K562 (cell line): Measurements from ENCODE around the gene TERT.

Experiments
- ELF4 ChIP-seq: fragments of 450-650 bp; formaldehyde crosslinking; IDR thresholded peaks from 2 replicates; pipeline ENCODE4 v1.4.0; 2022; ENCODE audit warnings: missing genetic modification characterization
- ZNF23 ChIP-seq: fragments of 250-450 bp; sonication (Bioruptor Pico); IDR thresholded peaks from 2 replicates; pipeline ENCODE4 v1.4.0; 2020; ENCODE audit warnings: mild to moderate bottlenecking
- ZNF431 ChIP-seq: sonication (generic); formaldehyde crosslinking; IDR thresholded peaks from 2 replicates; pipeline ENCODE4 v1.8.0; 2022; ENCODE audit warnings: mild to moderate bottlenecking, missing genetic modification reagents
- TF ChIP-seq, protein P1 (sequence below), 3 experiments: IDR thresholded peaks in 2 of 3; conservative IDR thresholded peaks in 1 of 3; 2 replicates each; pipeline ENCODE4 v1.5.1; 2011 to 2012; ENCODE audit warnings: low read length in 3 of 3, mild to moderate bottlenecking in 3 of 3, control low read depth in 2 of 3, improper control_type of control experiment in 1 of 3, inconsistent platforms in 1 of 3, low read depth in 1 of 3, mixed read lengths in 1 of 3, moderate library complexity in 1 of 3; ENCODE audit not compliant: insufficient read depth in 2 of 3

DNA sequence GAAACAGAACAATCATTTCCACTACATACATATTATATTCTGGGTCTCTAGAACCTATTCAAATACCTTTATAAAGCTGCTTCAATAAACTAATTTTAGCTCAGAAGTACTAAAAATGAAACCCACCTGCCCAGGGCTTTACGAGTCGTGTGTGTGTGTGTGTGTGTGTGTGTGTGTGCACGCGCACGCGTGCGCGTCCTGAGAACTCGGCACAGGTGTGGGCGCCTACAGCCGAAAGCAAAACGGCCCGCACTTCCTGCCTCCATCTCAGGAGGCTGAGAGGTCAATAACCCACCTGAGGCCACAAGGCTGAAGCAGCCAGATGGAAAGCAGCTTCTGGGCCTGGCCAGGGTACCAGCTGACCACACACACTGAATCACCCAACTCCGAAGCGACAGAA, 47.0 kb upstream of the TERT start:
- TF ChIP-seq ZNF23 (CRISPR knock-in tag) (no peak), ELF4 (CRISPR knock-in tag) (no peak), ZNF431 (CRISPR knock-in tag) (no peak)
- TF ChIP-seq, protein P1, sequence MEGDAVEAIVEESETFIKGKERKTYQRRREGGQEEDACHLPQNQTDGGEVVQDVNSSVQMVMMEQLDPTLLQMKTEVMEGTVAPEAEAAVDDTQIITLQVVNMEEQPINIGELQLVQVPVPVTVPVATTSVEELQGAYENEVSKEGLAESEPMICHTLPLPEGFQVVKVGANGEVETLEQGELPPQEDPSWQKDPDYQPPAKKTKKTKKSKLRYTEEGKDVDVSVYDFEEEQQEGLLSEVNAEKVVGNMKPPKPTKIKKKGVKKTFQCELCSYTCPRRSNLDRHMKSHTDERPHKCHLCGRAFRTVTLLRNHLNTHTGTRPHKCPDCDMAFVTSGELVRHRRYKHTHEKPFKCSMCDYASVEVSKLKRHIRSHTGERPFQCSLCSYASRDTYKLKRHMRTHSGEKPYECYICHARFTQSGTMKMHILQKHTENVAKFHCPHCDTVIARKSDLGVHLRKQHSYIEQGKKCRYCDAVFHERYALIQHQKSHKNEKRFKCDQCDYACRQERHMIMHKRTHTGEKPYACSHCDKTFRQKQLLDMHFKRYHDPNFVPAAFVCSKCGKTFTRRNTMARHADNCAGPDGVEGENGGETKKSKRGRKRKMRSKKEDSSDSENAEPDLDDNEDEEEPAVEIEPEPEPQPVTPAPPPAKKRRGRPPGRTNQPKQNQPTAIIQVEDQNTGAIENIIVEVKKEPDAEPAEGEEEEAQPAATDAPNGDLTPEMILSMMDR (IDR thresholded peaks at IDR 0.05 in 2 of 3, conservative IDR thresholded peaks at IDR 0.05 in 1 of 3; ENCODE audit: insufficient read depth in 2 of 3, low read depth in 1 of 3, low read length in 3 of 3): no peak
